DOHH2 (cell line): ENCODE measurements around the gene ATG16L1.

Source experiments
- H3F3A ChIP-seq: fragments of 200-600 bp; sonication (generic), shearing (Covaris generic); 2 replicates; pipeline ENCODE4 v1.6.0; 2016; ENCODE audit warnings: antibody characterized with exemption, mild to moderate bottlenecking; ENCODE audit not compliant: control insufficient read depth, insufficient read depth
- H3K27ac ChIP-seq: fragments of 200-600 bp; sonication (generic); 2 replicates; pipeline ENCODE4 v1.5.1; 2014; ENCODE audit warnings: low read depth, mild to moderate bottlenecking, low read length, moderate library complexity
- H3K27me3 ChIP-seq: fragments of 200-600 bp; sonication (generic); 2 replicates; pipeline ENCODE4 v1.6.1; 2014; ENCODE audit warnings: mild to moderate bottlenecking, low read length, mixed read lengths; ENCODE audit not compliant: control insufficient read depth
- H3K36me3 ChIP-seq: fragments of 200-600 bp; sonication (generic); 2 replicates; pipeline ENCODE4 v1.6.1; 2014; ENCODE audit warnings: mild to moderate bottlenecking, low read length, moderate library complexity, mixed read lengths; ENCODE audit not compliant: control insufficient read depth
- H3K4me1 ChIP-seq: fragments of 200-600 bp; sonication (generic); 2 replicates; pipeline ENCODE4 v1.6.1; 2014; ENCODE audit warnings: mild to moderate bottlenecking, low read length, mixed read lengths; ENCODE audit not compliant: control insufficient read depth
- H3K4me2 ChIP-seq: fragments of 200-600 bp; sonication (generic); 2 replicates; pipeline ENCODE4 v1.6.0; 2014; ENCODE audit warnings: mild to moderate bottlenecking, low read length, moderate library complexity
- H3K4me3 ChIP-seq: fragments of 200-600 bp; sonication (generic); 2 replicates; pipeline ENCODE4 v1.5.1; 2014; ENCODE audit warnings: mild to moderate bottlenecking, low read length, mixed read lengths
- H3K79me2 ChIP-seq: fragments of 200-600 bp; sonication (generic); 2 replicates; pipeline ENCODE4 v1.6.1; 2014; ENCODE audit warnings: mild to moderate bottlenecking, low read length, mixed read lengths; ENCODE audit not compliant: control insufficient read depth
- H3K9me2 ChIP-seq: fragments of 200-600 bp; sonication (generic); replicated peaks from 2 replicates; pipeline ENCODE4 v1.6.1; 2014; ENCODE audit warnings: mild to moderate bottlenecking, low read length, mixed read lengths; ENCODE audit not compliant: control insufficient read depth
- H3K9me3 ChIP-seq: fragments of 200-600 bp; sonication (generic); 2 replicates; pipeline ENCODE4 v1.6.1; 2014; ENCODE audit warnings: antibody characterized with exemption, low read length, mixed read lengths; ENCODE audit not compliant: control insufficient read depth, insufficient read depth
- H4K20me1 ChIP-seq: fragments of 200-600 bp; sonication (generic); 2 replicates; pipeline ENCODE4 v1.6.0; 2014; ENCODE audit warnings: low read depth, mild to moderate bottlenecking, antibody characterized with exemption, low read length, moderate library complexity; ENCODE audit not compliant: control insufficient read depth, insufficient read depth
- CTCF ChIP-seq: fragments of 200-600 bp; sonication (generic); IDR thresholded peaks from one replicate; pipeline ENCODE4 v1.5.1; 2014; ENCODE audit warnings: antibody characterized with exemption, mild to moderate bottlenecking, low read depth, low read length; ENCODE audit not compliant: poor library complexity, severe bottlenecking
- EZH2phosphoT487 ChIP-seq: fragments of 200-600 bp; sonication (generic); IDR thresholded peaks from 2 replicates; pipeline ENCODE4 v1.6.1; 2017; ENCODE audit warnings: borderline replicate concordance, mild to moderate bottlenecking, antibody characterized with exemption, low read length, moderate library complexity, mixed read lengths

Gene ATG16L1

GRCh38 chr2:233303252-233303651, 51.8 kb downstream of the ATG16L1 start:
- Histone ChIP-seq H3K27ac (no peak overlapping the region), H3K9me3 (no peaks in the 10 kb centered on the region), H3K79me2 (no peaks in the 10 kb centered on the region), H3K4me2 (no peak overlapping the region), H3F3A (no peaks in the 10 kb centered on the region), H4K20me1 (no peaks in the 10 kb centered on the region), H3K36me3 (no peaks in the 10 kb centered on the region), H3K9me2 (no peaks in the 10 kb centered on the region), H3K4me1 (no peaks in the 10 kb centered on the region), H3K27me3 (no peaks in the 10 kb centered on the region), H3K4me3 (no peak overlapping the region)
- TF ChIP-seq EZH2phosphoT487 (no peak), CTCF (no peak)

GRCh38 chr2:233307565-233307964, 56.1 kb downstream of the ATG16L1 start, which contains the start of gene SAG:
Gene SAG, plus strand, starts transcription at chr2:233307816. Its CDS starts 1,374 bp downstream, at chr2:233309190.
- Histone ChIP-seq H4K20me1 (no peaks in the 10 kb centered on the region), H3K36me3 (no peaks in the 10 kb centered on the region), H3K4me3 (no peak within 1 kb of the TSS), H3K27ac (no peak within 1 kb of the TSS), H3F3A (no peaks in the 10 kb centered on the region), H3K9me3 (no peaks in the 10 kb centered on the region), H3K27me3 (no peaks in the 10 kb centered on the region), H3K9me2 (no peaks in the 10 kb centered on the region), H3K79me2 (no peaks in the 10 kb centered on the region), H3K4me2 (no peak within 1 kb of the TSS), H3K4me1 (peaks cover 4% of the 10 kb centered on the region)
- TF ChIP-seq EZH2phosphoT487 (no peak), CTCF (no peak)

GRCh38 chr2:233311241-233311926, 59.9 kb downstream of the ATG16L1 start:
- no peaks in the 10 kb centered on the region for H3F3A ChIP-seq
- no peaks in the 10 kb centered on the region for H4K20me1 ChIP-seq
- no peaks in the 10 kb centered on the region for H3K9me3 ChIP-seq
- peaks cover 10% of the 10 kb centered on the region for H3K4me1 ChIP-seq
- H3K9me2 ChIP-seq = no peaks in the 10 kb centered on the region
- H3K4me3 ChIP-seq = no peak overlapping the region
- TF ChIP-seq EZH2phosphoT487 (no peak), CTCF (no peak)
- H3K79me2 ChIP-seq = no peaks in the 10 kb centered on the region
- H3K36me3 ChIP-seq = no peaks in the 10 kb centered on the region
- H3K4me2 ChIP-seq = no peak overlapping the region
- no peak overlapping the region for H3K27ac ChIP-seq
- H3K27me3 ChIP-seq = no peaks in the 10 kb centered on the region
